ENCODE measurements around the gene SORCS2. TPM values are rescaled to one million over a fixed set of nuclear protein-coding genes. Genes with fewer than 3 reads are reported as not detected.
A peak's percentile ranks its signal among the peaks of the same experiment; 100 is the strongest.

Gene SORCS2
- total RNA-seq, 1 donor from 2014 or later: under 0.01 TPM

DNA sequence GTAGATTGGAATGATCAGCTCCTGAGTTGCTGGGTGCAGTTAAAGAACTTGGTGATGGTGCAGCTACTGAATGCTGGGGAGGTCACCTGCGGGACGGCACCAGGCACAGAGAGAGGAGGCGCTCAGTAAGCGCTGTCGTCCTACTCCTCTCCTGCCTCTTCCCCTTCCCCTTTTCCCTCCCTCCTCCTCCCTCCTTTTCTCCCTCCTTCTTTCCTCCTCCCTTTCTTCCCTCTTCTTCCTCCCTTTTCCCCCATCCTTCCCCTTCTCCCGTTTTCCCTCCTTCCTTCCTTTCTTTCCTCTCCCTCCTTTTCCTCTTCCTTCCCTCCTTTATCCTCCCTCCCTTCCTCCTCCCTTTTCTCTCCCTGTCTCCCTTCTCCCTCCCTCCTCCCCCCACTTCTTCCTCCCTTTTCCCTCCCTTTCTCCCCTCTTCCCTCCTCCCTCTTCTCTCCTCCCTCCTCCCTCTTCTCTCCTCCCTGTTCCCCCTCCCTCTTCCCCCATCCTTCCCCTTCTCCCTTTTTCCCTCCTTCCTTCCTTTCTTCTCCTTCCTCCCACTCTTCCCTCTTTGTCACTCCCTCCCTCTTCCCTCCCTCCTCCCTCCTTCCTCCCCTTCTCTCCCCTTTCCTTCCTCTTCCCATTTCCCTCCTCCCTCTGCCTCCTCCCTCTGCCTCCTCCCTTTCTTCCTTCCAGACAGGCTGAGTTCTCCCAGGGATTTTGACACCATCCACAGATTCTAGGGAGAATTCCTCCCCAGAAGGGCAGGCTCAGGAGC lies 330.3 kb downstream of the SORCS2 start:
- no peak for DNase-seq (ENCODE audit: low read depth in 2 of 2)

DNA sequence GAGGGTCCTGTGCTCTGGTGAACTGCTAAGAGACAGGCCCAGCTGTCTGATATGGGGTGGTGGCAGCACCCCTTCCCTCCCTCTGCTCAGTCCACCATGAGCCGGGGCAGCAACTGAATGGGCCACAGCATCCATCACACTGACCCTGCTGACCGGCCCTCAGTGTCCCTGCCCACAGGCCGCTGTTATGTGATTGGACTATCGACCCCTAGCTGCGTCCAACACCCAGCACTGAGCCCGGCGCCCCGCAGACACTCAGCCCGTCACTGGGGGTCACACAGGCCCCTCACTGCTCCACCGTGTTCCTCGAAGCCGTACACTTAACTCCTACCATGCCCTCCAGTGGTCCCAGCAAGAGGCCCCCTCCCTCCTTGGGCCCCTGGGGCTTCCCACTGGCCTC lies 331.2 kb downstream of the SORCS2 start:
- no peak for DNase-seq (ENCODE audit: low read depth in 2 of 2)

DNA sequence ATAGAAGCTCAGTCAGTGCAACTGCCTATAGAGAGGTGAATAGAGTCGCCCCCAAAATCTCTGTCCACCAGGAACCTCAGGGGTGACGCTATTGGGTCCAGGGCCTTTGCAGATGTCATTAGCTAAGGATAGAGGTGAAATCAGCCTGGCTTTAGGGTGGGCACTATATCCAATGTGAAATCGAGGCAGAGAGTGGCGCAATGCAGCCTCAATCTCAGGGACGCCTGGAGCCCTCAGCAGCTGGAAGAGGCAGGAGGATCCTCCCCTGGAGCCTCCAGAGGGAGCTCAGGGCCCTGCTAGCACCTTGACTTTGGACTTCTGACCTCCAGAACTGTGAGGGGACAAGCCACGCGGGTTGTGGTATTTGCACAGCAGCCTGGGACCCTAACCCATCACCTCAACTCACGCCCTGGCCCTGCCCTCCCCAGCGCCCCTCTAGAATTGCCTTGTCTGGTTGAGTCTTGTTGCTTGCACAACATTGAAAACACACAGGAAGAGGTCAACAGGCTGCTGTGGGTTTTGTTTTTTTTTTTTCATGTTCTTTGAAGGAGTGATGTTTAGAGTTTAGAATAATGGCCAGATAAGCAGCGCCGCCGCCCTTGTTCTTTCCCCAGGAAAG lies 331.8 kb downstream of the SORCS2 start:
- DNase-seq (ENCODE audit: low read depth in 2 of 2): no peak

DNA sequence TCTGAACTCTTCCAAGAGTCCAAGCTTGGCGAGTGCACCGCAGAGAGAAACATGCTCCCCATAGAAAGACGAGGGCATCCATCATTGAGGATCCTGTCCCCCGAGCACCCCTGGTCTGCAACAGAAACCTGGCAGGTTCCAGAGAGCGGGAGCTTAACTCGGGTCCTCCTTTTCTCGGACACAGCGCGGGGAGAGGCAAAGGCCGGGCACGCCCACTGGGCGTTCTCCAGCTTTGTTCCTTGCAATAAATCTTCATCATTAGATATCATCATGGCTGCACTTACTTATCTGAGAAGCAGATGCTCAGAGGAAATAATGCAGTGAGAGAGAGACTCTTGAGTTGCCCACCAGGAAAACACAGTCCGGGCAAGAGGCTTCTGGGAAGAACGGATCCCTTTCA lies 332.5 kb downstream of the SORCS2 start:
- DNase-seq (ENCODE audit: low read depth in 2 of 2): no peak

DNA sequence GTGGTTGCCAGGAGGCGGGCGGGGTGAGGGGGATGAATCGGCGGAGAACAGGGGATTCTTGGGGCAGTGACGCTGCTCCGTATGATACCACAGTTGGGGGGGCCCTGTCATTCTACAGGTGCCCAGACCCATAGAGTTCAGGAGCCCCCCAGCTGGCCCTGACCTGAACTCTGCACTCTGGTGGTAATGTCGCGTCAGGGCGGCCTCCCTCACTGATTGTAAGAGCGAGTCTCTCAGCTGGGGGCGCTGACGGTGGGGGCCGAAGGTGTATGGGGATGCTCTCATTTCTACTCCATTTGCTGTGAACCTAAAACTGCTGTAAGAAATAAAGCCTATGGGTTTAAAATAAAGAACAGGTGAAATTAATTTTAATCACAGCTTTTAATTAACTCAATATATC lies 334.2 kb downstream of the SORCS2 start:
- DNase-seq (ENCODE audit: low read depth in 2 of 2): no peak

DNA sequence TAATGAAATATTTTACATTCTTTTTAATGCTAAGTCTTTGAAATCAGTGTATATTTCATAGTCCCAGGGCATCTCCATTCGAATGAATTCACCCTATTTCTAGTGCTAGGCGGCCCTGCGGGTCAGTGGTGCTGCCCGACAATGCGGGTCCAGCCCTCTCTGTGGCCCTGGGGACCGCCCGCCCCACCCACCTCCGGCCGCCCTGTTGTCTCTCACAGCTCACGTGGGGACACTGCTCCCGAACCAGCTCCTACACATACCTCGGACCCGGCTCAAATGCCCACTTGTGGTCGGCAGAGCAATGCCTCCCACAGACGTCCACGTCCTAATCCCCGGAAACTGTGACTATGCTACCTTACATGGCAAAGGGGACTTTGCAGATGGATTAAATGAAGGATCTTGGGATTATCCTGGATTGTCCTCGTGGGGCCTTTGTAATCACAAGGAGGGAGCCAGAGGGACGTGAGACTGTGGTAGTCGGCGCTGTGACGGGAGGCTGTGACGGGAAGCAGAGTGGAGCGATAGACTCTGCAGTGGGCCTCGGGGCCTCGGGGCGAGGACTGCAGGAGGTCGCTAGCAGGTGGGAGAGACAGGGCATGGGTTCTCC lies 334.7 kb downstream of the SORCS2 start:
- DNase-seq (ENCODE audit: low read depth in 2 of 2): no peak

DNA sequence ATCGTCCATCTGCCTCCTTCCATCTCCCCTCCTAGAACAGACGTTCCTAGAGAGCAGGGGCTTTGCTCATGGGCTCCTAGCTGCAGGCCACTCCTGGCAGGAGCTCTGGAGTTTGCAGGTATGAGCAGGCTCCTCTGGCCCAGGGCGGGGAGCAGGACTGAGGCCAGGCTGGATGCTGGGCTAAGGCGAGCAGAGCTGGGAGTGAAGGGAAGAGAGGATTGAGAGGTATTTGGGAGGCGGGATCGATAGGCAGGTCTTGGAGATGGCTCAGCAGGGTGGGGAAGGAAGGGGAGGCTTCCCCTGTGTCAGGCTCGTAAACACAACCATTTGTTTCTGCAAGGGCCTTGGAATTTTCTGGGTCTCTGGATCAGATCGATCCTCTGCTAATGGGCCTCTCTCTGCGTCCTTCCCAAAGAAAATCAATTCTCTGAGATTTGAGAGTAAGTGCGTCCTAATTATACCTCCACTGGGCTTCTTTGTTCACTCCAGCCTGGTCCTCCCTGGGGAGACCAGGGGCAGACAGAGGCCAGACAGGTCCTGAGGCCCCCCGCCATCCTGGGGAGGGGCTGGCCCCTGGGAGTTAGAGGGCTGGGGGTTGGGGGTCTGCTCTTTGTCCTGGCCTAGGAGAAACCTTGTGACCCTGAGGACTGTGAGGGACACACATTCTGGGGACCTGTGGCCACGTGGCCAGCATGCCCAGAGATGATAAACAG lies 337.2 kb downstream of the SORCS2 start:
- DNase-seq (ENCODE audit: low read depth in 2 of 2): no peak

DNA sequence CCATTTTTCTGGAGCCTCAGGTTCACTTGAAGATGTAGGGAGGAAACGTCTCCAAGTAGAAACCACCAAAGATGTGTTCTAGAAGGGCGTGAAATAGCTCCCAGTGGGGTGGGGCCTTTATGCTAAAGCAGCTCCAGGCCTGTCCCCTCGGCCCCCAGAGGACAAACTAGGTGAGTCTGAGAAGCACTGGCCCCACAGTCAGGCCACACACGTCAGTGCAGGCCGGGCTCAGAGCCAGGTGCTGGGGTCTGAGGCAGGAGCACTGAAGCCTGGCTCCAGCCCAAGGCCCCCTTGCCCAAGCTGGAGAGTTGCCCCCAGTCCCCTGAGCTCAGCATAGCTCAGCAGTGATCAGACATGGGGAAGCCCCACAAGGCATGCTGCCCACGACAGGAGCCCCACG lies 337.7 kb downstream of the SORCS2 start:
- no peak for DNase-seq (ENCODE audit: low read depth in 2 of 2)

DNA sequence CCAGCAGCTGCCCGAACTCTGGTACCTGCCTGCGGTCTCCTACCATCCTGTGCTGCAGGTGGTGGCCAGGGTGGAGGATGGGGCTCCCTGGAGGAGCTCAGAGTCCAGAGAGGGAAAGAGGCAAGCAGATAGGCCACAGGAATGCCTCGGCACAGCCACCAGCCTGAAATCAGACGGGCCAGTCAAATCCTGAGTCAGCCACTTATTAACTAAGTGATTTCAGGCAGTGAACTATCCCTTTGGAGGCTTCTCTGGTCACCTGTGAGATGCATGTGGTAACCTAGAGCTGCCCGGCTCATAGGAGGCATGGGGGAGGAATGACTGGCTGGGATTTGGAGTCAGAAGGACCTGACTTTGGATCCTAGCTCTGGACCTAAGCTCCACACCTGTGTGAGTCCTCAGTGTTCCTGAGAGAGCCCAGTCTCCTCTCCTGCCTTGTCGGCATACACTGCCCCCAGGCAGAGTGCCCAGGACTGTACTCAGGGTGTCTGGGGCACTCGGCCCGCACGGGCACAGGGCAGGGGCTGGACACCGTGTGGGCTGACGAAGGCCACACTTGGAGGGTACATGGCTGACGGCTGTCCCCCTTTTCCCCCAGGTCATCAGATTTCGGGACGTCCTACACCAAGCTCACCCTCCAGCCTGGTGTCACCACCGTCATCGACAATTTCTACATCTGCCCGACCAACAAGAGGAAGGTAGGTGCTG lies 338.7 kb downstream of the SORCS2 start:
- DNase-seq (ENCODE audit: low read depth in 2 of 2): no peak

DNA sequence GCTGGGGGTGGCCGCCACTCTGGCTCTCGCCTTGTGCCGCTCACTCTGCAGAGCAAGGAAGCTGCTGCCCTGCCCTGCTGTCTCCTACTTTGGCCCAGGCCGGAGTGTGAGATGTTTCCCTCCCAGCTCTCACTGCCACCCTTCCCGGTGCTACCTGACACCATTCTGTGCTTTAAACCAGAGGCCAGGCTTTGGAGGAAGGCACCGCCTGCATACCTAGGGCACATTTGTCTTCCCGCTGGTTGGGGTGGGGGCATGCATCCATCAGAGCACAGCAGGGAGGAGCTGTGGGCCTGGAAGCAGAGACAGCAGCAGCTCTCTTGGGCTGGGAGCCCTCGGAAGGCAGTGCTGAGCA lies 339.3 kb downstream of the SORCS2 start:
- no peak for DNase-seq (ENCODE audit: low read depth in 2 of 2)

DNA sequence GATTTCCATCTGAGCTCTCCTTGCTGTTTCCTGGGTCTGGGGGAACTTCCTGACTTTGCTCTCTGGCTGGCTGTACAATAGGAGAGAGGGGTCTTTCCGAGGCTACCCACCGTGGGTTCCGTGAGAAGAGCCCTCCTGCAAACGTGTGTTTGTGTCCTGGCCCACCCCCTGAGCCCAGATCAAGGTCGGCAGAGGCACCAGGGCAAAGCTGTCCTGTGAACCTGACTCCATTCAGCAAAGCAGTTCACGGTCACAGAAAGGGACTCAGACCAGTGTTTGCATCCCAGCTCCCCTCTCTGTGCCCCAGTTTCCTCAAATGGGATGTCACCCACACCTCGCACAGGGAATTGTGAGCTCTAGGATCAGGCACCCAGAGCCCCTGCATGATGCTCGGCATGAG lies 339.7 kb downstream of the SORCS2 start:
- DNase-seq (ENCODE audit: low read depth in 2 of 2): no peak

DNA sequence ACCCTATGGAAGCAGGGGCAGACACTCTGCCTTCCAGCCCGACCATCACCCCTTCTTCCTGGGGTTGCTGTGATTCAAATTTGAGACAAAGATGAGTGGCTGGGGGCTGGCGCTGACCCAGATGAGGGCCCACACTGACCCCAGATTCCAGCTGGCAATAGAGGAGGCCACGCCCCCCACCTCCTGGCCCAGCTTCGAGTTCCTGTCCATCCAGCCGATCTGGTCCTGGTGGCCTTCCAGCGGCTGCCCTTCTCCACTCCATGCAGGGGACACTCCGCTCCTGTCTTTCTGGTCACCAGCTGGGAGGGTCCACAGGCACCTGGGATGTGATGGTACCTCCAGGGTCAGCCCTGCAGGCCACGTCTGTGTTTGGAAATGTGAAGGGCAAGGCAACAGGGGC lies 340.9 kb downstream of the SORCS2 start:
- no peak for DNase-seq (ENCODE audit: low read depth in 2 of 2)

GRCh38 chr4:7535094-7535493 lies 342.8 kb downstream of the SORCS2 start:
- DNase-seq (ENCODE audit: low read depth in 2 of 2): no peak

- no peak for DNase-seq (ENCODE audit: low read depth in 2 of 2)
These were observed 343.3 kb downstream of the SORCS2 start for GRCh38 chr4:7535619-7536018.

- no peak for DNase-seq (ENCODE audit: low read depth in 2 of 2)
These were observed 344.5 kb downstream of the SORCS2 start for GRCh38 chr4:7536876-7537275.

DNA sequence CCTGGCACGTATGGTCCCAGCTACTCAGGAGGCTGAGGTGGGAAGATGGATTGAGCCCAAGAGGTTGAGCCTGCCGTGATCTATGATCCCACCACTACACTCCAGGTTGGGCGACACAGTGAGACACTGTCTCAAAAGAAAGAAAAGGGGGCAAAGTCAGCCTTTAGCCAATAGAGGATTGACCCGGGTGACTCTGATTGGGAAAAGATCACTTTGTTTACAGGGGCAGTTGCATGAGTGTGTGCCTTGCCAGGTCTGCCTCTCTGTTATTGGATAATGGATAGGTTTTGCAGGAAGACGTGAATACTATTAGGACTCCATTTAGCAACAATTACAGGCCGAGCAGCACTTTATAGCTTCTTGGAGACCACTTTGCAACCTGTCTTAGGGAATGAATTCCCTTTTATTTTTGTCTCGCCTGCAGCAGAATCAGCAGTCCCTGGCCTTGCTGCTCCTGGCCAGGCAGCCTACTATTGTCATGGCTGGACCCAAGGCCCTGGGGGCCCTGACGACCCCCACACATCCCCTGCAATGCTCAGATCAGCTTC lies 345.6 kb downstream of the SORCS2 start:
- DNase-seq (ENCODE audit: low read depth in 2 of 2): no peak

DNA sequence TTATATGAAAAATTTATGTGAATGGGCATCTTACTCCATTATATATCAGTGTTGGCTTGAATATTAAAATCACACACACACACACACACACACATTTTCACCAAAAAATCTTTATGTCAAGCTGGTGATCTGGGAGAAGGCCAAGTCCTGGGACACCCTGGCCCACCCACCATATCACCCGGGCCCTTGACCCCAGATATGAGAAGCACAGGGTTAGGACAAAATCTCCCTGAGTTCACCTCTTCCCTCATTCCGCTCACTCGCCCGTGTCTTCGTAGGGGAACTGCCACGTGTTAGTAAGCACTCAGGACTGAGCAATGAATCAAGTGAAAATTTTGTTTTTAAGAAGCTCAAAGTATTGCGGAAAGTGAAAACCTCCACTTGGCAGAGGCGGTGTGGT lies 346.2 kb downstream of the SORCS2 start:
- DNase-seq (ENCODE audit: low read depth in 2 of 2): no peak

DNA sequence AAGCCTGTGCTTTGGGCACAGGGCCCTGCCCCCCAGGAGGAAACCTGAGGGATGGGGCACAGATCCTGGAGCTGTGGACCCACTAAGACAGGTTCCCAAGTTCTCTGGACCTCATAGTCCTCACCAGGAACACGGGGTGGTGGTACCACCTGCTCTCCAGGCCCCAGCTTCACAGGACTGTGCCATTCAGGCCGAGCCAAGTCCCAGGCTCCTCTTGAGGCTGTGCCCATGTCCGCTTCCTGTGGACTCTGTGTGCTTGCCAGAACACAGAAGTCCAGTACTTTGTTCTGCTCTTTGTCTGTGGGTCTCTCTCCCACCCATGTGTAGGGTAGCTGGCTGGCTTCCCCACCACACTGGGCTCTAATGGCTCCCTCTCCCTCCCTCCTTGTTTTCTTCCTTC lies 346.8 kb downstream of the SORCS2 start:
- DNase-seq (ENCODE audit: low read depth in 2 of 2): no peak

- DNase-seq (ENCODE audit: low read depth in 2 of 2): peak in 1 of 2 donors; percentile 5
These were observed 347.3 kb downstream of the SORCS2 start for GRCh38 chr4:7539659-7540058.

GRCh38 chr4:7540206-7540605 lies 347.9 kb downstream of the SORCS2 start:
- no peak for DNase-seq (ENCODE audit: low read depth in 2 of 2)

DNA sequence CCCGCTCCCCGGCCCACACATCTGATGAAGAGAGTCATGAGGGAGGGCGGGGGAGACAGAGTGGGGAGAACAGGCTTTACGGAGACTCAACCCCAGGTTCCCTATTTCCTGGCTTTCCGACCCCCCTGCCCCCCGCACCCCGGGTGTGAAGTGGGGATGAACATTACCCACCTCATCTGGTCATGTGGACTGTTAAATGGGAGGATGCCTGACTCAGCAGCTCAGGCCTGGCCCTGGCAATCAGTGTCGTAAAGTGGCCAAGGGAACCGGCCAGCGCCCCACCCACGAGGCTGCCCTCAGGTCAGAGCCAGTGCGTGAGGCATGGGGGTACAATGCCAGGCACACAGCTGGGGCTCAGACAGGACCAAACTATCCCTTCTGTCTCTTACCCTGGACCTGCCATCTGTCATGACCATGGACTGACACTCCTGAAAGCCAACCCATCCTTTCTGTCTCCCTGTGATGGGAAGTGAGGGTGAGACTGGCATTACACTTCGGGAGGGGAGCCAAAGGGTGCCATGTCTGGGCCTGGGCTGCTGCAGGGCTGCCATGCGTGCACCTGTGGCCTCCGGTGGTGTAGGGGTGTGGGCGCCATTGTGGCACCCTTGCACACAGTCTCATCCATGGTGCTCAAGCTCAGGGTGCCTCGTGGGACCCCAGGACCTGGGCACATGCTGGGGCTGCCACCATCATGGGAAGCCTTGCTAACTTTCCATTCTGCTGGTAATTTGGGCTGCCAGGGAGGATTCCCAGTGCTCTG lies 348.5 kb downstream of the SORCS2 start:
- DNase-seq (ENCODE audit: low read depth in 2 of 2): no peak

Measured in dermis microvascular lymphatic vessel endothelial cell (primary cell).